CD14-positive monocyte (primary cell): Measurements from ENCODE around the gene CLEC1A. TPM values are rescaled to one million over a fixed set of nuclear protein-coding genes. Genes with fewer than 3 reads are reported as not detected.

Experiments used
- DNase-seq, 3 donors: peaks; one replicate each; pipeline ENCODE4 v3.0.0-alpha.2; 2011 to 2022
- H2AFZ ChIP-seq: 2 replicates; pipeline ENCODE4 v1.6.0; 2012; ENCODE audit warnings: mild to moderate bottlenecking, low read depth, low read length, inconsistent platforms; ENCODE audit not compliant: insufficient read depth, poor library complexity, severe bottlenecking
- H3K27ac ChIP-seq, 2 donors: 1 replicate in 1 of 2; 2 replicates in 1 of 2; pipeline ENCODE4 v1.5.1; 2012 to 2013; ENCODE audit warnings: low read length in 2 of 2, control low read depth in 1 of 2, inconsistent platforms in 1 of 2, low read depth in 1 of 2, mild to moderate bottlenecking in 1 of 2
- H3K27me3 ChIP-seq, 2 donors: one replicate each; pipeline versions ENCODE4 v1.6.0 to v1.6.1; 2011 to 2013; ENCODE audit warnings: low read length in 2 of 2; ENCODE audit not compliant: control insufficient read depth in 2 of 2, insufficient read depth in 2 of 2
- H3K36me3 ChIP-seq, 2 donors: replicated peaks in 1 of 2; 1 replicate in 1 of 2; 2 replicates in 1 of 2; pipeline versions ENCODE4 v1.5.1 to v1.6.1; 2012 to 2013; ENCODE audit warnings: low read length in 2 of 2, control low read depth in 1 of 2, inconsistent platforms in 1 of 2, mild to moderate bottlenecking in 1 of 2; ENCODE audit not compliant: insufficient read depth in 2 of 2, control insufficient read depth in 1 of 2
- H3K4me1 ChIP-seq, 2 donors: 1 replicate in 1 of 2; 2 replicates in 1 of 2; pipeline versions ENCODE4 v1.5.1 to v1.6.1; 2012 to 2013; ENCODE audit warnings: low read length in 2 of 2, control low read depth in 1 of 2, inconsistent platforms in 1 of 2, mild to moderate bottlenecking in 1 of 2, moderate library complexity in 1 of 2; ENCODE audit not compliant: insufficient read depth in 2 of 2, control insufficient read depth in 1 of 2
- H3K4me2 ChIP-seq: replicated peaks from 2 replicates; pipeline ENCODE3; 2012; ENCODE audit warnings: low read length, moderate library complexity, mild to moderate bottlenecking; ENCODE audit not compliant: poor library complexity, severe bottlenecking; ENCODE audit errors: extremely low read depth
- H3K4me3 ChIP-seq, 3 experiments: fragments of 200-600 bp in 1 of 3; sonication (generic) in 1 of 3; replicated peaks in 1 of 3; 1 replicate in 2 of 3; 2 replicates in 1 of 3; pipeline ENCODE4 v1.5.1; 2011 to 2013; ENCODE audit warnings: low read length in 3 of 3, mild to moderate bottlenecking in 3 of 3, control low read depth in 2 of 3, low read depth in 2 of 3, inconsistent platforms in 1 of 3, moderate library complexity in 1 of 3
- H3K79me2 ChIP-seq: 2 replicates; pipeline ENCODE4 v1.6.0; 2012; ENCODE audit warnings: mild to moderate bottlenecking, control low read depth, inconsistent platforms, low read length, moderate library complexity; ENCODE audit not compliant: insufficient read depth
- H3K9ac ChIP-seq: 2 replicates; pipeline ENCODE4 v1.6.0; 2017; ENCODE audit warnings: low read length, mild to moderate bottlenecking; ENCODE audit not compliant: insufficient read depth, poor library complexity, severe bottlenecking
- H3K9me3 ChIP-seq, 2 donors: replicated peaks in 1 of 2; 1 replicate in 1 of 2; 2 replicates in 1 of 2; pipeline versions ENCODE4 v1.5.1 to v1.6.1; 2012 to 2013; ENCODE audit warnings: low read length in 2 of 2, control low read depth in 1 of 2; ENCODE audit not compliant: control insufficient read depth in 1 of 2, insufficient read depth in 1 of 2
- H4K20me1 ChIP-seq: 2 replicates; pipeline ENCODE4 v1.6.0; 2012; ENCODE audit warnings: mild to moderate bottlenecking, low read length, control low read depth, moderate library complexity; ENCODE audit not compliant: insufficient read depth
- H3K27ac Mint-ChIP-seq, 7 donors: one replicate each; pipeline ENCODE4 v1.8.0; 2020; ENCODE audit warnings: mild to moderate bottlenecking in 7 of 7, mixed read lengths in 7 of 7, moderate library complexity in 6 of 7, inconsistent platforms in 2 of 7
- H3K27me3 Mint-ChIP-seq, 3 donors: one replicate each; pipeline ENCODE4 v1.8.0; 2021 to 2022; ENCODE audit warnings: low read depth in 3 of 3, mild to moderate bottlenecking in 3 of 3, mixed read lengths in 3 of 3, moderate library complexity in 3 of 3, inconsistent platforms in 1 of 3
- H3K36me3 Mint-ChIP-seq, 2 donors: one replicate each; pipeline ENCODE4 v1.8.0; 2020; ENCODE audit warnings: mixed read lengths in 2 of 2, inconsistent platforms in 1 of 2, mild to moderate bottlenecking in 1 of 2
- H3K4me1 Mint-ChIP-seq: one replicate; pipeline ENCODE4 v1.8.0; 2020; ENCODE audit warnings: mild to moderate bottlenecking, mixed read lengths
- H3K4me3 Mint-ChIP-seq, 2 donors: one replicate each; pipeline ENCODE4 v1.8.0; 2020; ENCODE audit warnings: mild to moderate bottlenecking in 2 of 2, mixed read lengths in 2 of 2, moderate library complexity in 1 of 2
- H3K9me3 Mint-ChIP-seq, 7 donors: one replicate each; pipeline ENCODE4 v1.8.0; 2020 to 2022; ENCODE audit warnings: mixed read lengths in 7 of 7, mild to moderate bottlenecking in 6 of 7, moderate library complexity in 6 of 7, inconsistent platforms in 2 of 7
- CTCF ChIP-seq: fragments of 200-600 bp; IDR thresholded peaks from one replicate; pipeline ENCODE4 v1.8.0; 2022; ENCODE audit warnings: antibody characterized with exemption, mild to moderate bottlenecking
- WGBS: methylation state at CpG from one replicate; pipeline ENCODE4 v1.1.5; 2013; ENCODE audit warnings: missing lambda C conversion rate; ENCODE audit not compliant: insufficient coverage; 5-methylcytosine and 5-hydroxymethylcytosine counted together
- intact Hi-C, 2 donors: fragments of 100-400 bp; cut with micrococcal nuclease; formaldehyde crosslinking; loops; one replicate each; pipeline versions ENCODE4 v1.15.0 to v1.15.1; 2023
- polyA plus RNA-seq, 3 donors: library from polyadenylated mRNA; depleted of rRNA in 1 of 3; unstranded in 2 of 3; stranded (reverse) in 1 of 3; fragments of 300-500 nt in 2 of 3; fragments of >200 nt in 1 of 3; fragmentation: Illumina TruSeq in 2 of 3; gene quantifications; 1 replicate in 2 of 3; 2 replicates in 1 of 3; pipeline ENCODE4 v1.2.3, GENCODE V29; 2012 to 2021

CLEC1A gene
- polyA plus RNA-seq, 3 donors, result 0.90 to 7.9 (median 1.1) TPM

- Mint-ChIP-seq H3K27me3 (peaks cover 1 to 4% (median 3%) of the 10 kb centered on the region in 3 donors), H3K36me3 (peaks cover 47 to 64% of the 10 kb centered on the region in 2 donors), H3K4me1 (peaks cover 12% of the 10 kb centered on the region), H3K9me3 (peaks cover 14 to 21% (median 17%) of the 10 kb centered on the region in 7 donors), H3K4me3 (no peak overlapping the region), H3K27ac (peak overlapping the region in 1 of 7 donors; percentile 39)
- no peak overlapping the region for H3K4me2 ChIP-seq
- no peak for TF ChIP-seq CTCF
- H3K27ac ChIP-seq, result no peak overlapping the region
- no peak overlapping the region for H3K9ac ChIP-seq
- 100% methylated on average over 1 of the region's 2 CpGs for WGBS
- no peak overlapping the region for H3K4me3 ChIP-seq
- H3K9me3 ChIP-seq, result peaks cover 9 to 15% of the 10 kb centered on the region in 2 donors
- H3K79me2 ChIP-seq, result no peaks in the 10 kb centered on the region
- H4K20me1 ChIP-seq, result no peaks in the 10 kb centered on the region
- no peaks in the 10 kb centered on the region for H3K4me1 ChIP-seq
- H3K27me3 ChIP-seq, result no peaks in the 10 kb centered on the region
- H2AFZ ChIP-seq, result no peak overlapping the region
- DNase-seq, result no peak
- peaks cover 4 to 15% of the 10 kb centered on the region in 2 donors for H3K36me3 ChIP-seq
- intact Hi-C loops, result no loop called here
These were observed 11.6 kb upstream of the CLEC1A start for GRCh38 chr12:10110256-10110844.

- peak overlapping the region; percentile 31 to 65 for H3K4me3 Mint-ChIP-seq
- no peaks in the 10 kb centered on the region for H3K27me3 ChIP-seq
- H3K9me3 ChIP-seq, result no peaks in the 10 kb centered on the region
- peak; percentile 57 to 64 (median 59) for DNase-seq
- WGBS, result 0% methylated on average over 1 of the region's 2 CpGs
- peak overlapping the region in 1 of 3 experiments; percentile 19 for H3K4me3 ChIP-seq
- peaks cover 1 to 3% (median 3%) of the 10 kb centered on the region in 3 donors for H3K27me3 Mint-ChIP-seq
- H3K9ac ChIP-seq, result no peak overlapping the region
- no peaks in the 10 kb centered on the region for H4K20me1 ChIP-seq
- H3K36me3 ChIP-seq, result peaks cover 0 to 6% of the 10 kb centered on the region in 2 donors
- H3K9me3 Mint-ChIP-seq, result peaks cover 5 to 17% (median 9%) of the 10 kb centered on the region in 7 donors
- peak overlapping the region; percentile 44 for H2AFZ ChIP-seq
- TF ChIP-seq CTCF, result no peak
- peak overlapping the region; percentile 26 to 90 (median 77) for H3K27ac Mint-ChIP-seq
- peaks cover 28% of the 10 kb centered on the region in 2 donors for H3K36me3 Mint-ChIP-seq
- peaks cover 41% of the 10 kb centered on the region for H3K4me1 Mint-ChIP-seq
- intact Hi-C loops, result no loop called here
- H3K79me2 ChIP-seq, result no peaks in the 10 kb centered on the region
- peaks cover 31 to 34% of the 10 kb centered on the region in 2 donors for H3K4me1 ChIP-seq
- H3K4me2 ChIP-seq, result peak overlapping the region; percentile 31
- H3K27ac ChIP-seq, result peak overlapping the region; percentile 38 to 70
These were observed 3.5 kb upstream of the CLEC1A start for GRCh38 chr12:10102322-10102721.
